ENCODE measurements around the gene AMMECR1.
"Not testable (repeated sequence)": the region's sequence is repeated elsewhere in the genome, so short reads cannot be mapped to it uniquely, and the experiment has no call there.

AMMECR1 gene

DNA sequence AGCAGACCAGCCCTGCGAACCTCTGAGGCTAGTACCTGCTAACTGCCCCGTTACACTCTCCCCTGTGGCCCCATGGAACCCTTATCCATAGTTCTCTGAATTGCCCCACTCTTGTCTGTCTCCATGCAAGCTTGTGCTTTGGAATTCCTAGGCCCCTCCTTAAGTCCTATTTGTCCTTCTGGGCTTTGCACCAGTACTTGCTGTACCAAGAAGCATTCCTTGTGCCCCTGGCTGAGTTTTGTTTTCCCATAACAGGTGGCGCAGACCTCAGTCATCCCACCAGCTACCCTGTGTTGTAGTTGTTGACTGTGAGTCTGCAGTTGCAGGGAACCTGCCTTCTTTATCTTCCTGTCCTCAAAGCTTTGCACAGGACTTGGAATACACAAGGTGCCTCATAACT is 147.9 kb downstream of the AMMECR1 start:
- DNase-seq (ENCODE audit: low spot score), result no peak

DNA sequence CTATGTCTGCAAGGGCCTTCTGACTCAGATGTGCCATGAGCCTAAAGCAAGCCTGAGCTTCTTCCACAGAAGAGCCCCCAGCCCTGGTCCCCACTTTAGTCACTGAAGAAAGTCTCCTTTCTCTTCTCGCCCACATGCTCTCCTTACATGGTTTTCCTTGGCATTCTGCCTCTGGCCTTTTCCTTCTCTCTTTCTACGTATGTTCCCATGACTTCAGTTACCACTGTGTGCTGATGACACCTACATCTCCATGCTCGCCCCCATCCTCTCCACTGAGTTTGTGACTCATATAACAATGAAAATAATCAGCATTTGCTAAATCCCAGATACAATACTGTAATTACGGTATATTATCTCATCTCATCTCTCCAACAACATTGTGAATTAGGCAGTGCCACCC is 149.3 kb downstream of the AMMECR1 start:
- DNase-seq (ENCODE audit: low spot score), result no peak

- no peak for DNase-seq (ENCODE audit: low spot score)
Observed at GRCh38 chrX:110167952-110168451, 149.9 kb downstream of the AMMECR1 start.

DNA sequence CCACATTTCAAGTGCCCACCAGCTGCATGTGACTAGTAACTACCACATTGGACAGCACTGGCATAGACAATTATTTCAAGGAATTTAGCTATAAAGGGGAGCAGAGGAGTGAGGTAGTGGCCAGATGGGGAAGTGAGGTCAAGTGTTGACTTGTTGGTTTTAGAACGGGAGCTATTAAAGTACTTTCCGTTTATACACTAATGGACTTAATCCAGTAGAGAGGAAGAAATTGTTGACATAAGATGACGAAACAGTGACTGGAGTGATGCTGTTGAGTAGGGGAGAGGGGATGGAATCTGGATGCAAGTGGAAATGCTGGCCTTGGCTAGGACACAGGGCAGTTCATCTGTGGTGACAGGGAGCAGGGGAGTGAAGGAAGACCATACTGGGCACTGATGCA is 154.4 kb downstream of the AMMECR1 start:
- no peak for DNase-seq (ENCODE audit: low spot score)

DNA sequence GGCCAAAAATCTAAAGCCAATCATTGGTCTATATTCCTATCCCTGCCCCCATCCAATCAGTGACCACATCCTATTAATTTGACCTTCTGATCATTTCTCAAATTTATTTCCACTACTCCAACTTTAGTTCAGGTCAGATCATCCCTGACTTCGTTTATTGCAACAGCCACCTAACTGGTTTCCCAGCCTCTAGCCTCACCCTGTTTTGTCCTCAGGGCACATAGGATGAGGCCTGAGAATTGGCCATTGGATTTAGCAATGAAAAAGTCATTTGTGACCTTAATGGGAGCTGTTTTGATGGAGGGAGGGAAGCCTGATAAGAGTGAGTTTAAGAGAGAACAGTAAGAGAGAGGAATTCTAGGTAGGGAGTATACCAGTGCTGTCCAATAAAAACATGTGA is 155.0 kb downstream of the AMMECR1 start:
- no peak for DNase-seq (ENCODE audit: low spot score)

- DNase-seq (ENCODE audit: low spot score), result no peak
Observed at GRCh38 chrX:110162131-110162530, 155.8 kb downstream of the AMMECR1 start.

- no peak for DNase-seq (ENCODE audit: low spot score)
Observed at GRCh38 chrX:110161361-110161686, 156.6 kb downstream of the AMMECR1 start.

GRCh38 chrX:110159865-110160264 is 158.0 kb downstream of the AMMECR1 start:
- no peak for DNase-seq (ENCODE audit: low spot score)

DNA sequence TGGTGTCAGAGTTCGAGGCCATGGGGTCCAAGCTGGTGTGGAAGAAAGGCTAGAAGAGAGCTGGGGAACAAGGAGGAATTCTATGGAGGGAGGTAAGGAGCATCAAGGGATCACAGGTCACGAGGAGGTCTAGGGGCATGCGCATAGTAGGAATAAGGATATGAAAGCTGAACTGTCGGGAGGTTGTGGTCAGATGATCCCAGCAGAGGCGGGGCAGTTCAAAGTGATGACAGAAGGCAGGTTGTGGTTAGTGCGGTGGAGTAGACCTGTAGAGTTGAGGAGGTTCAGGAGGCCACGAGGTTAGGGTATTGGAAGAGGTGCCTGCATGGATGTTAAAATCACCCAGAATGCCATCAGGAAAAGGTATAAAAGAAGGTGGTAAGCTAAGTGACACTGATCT is 158.7 kb downstream of the AMMECR1 start:
- DNase-seq (ENCODE audit: low spot score), result no peak

DNA sequence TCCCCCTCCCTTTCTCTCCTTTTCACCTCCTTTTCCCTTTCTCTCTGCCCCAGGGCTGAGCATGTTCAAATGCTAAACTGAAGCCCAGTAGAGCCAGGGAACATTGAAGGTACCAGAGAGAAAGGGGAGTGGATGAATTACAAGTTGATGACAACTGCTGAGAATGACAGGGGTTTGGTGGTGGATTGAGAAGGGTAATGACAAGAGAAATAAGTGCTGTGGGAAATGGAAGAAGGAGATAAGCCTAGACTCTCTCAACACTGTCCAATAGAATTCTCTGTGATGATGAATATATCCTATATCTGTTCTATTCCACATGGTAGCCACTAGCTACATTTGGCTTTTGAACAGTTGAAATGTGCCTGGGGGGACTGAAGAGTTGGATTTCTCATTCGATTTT is 160.4 kb downstream of the AMMECR1 start:
- no peak for DNase-seq (ENCODE audit: low spot score)

- DNase-seq (ENCODE audit: low spot score), result no peak
Observed at GRCh38 chrX:110156167-110156754, 161.6 kb downstream of the AMMECR1 start.

DNA sequence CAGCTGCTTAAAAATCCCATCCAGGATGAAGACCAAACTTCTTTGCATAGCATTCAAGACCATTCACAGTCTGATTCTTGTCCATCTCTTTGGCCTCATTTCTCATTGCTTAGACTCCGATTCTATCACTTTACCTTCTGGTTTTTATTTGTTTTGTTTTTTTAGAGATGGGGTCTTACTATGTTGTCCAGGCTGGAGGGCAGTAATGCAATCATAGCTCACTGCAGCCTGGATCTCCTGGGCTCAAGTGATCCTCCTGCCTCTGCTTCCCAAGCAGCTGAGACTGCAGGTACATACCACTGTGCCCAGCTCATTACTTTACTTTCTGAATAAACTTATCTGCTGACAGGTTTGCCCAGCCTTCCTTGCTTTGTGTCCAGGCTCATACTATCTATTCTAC is 162.1 kb downstream of the AMMECR1 start:
- no peak for DNase-seq (ENCODE audit: low spot score)

DNA sequence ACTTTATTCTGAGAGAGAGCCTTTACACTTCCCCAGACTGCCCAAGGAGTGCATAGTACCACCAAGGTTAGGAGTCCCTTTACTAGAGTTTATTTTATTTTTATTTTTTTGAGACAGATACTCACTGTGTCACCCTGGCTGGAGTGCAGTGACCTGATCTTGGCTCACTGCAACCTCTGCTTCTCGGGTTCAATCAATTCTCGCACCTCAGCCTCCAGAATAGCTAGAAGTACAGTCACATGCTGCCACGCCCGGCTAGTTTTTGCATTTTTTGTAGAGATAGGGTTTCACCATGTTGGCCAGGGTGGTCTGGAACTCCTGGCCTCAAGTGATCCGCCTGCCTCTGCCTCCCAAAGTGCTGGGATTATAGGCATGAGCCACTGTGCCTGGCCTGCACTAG is 163.6 kb downstream of the AMMECR1 start:
- not testable (repeated sequence) for DNase-seq (ENCODE audit: low spot score)

DNA sequence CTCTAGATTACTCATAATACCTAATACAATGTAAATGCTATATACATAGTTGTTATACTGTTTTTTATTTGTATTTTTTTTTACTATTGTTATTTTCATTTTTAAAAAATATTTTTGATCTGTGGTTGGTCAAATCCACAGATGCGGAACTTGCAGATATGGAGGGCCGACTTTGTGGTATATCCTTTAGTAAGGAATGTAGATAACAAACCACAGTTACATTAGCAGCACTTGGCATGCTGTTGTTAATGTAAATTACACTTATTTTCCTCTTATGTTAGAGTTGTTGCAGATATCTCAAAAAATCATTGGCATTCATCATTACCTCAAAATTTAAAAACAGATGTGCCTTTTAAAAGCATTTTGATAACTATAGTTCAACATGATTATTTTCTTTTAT is 164.0 kb downstream of the AMMECR1 start:
- no peak for DNase-seq (ENCODE audit: low spot score)

GRCh38 chrX:110153244-110153643 is 164.6 kb downstream of the AMMECR1 start:
- DNase-seq (ENCODE audit: low spot score), result no peak

DNA sequence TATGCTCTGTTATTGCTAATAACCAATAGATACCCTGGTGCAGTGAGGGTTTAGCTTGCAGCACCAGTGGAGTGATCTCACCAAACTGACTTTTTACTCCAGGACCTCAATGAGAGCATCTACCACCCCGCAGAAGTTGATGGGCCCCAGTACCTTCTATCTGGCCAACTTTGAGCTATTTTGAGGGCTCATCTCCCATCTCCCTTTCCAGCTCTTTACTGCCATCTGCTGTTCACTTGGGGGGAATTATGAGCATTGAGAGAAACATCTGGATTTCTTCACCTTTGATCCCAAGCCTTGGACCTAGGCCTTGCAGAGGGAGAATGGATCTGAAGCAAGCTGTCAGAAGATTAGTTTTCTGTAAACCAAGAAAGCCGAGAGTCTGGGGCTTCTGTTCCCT is 171.4 kb downstream of the AMMECR1 start:
- DNase-seq (ENCODE audit: low spot score), result no peak

GRCh38 chrX:110145854-110146253 is 172.0 kb downstream of the AMMECR1 start:
- DNase-seq (ENCODE audit: low spot score), result no peak

DNA sequence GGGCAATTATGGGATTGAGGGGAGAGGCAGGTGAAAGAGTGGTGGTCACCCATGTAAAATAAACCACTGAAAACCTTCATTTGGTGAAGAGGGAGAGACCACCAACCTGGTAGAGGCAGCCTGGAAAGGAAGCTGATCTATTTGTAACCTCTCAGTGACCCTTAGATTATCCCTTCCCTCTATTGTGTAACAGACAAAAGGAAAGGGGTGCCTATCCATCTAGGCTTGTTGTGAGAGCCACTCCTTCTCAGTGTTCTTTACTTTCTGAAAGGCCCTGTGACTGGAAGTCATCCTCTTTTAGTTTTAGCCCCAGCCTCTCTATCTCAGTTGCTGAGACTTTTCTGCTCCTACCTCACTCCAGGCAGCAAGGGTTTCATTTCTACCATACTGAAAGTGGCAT is 172.6 kb downstream of the AMMECR1 start:
- DNase-seq (ENCODE audit: low spot score), result no peak

Measured in left forelimb (tissue), 1 donor.